Gastrocnemius medialis (tissue), 4 donors: Measurements from ENCODE around the gene RAB44.

Source experiments
- CTCF ChIP-seq, 5 experiments: fragments of 450-650 bp in 3 of 5; fragments of 200-600 bp in 2 of 5; sonication (generic) in 2 of 5; IDR thresholded peaks in 4 of 5; conservative IDR thresholded peaks in 1 of 5; 1 replicate in 4 of 5; 2 replicates in 1 of 5; pipeline ENCODE4 v1.5.1; 2016 to 2019; ENCODE audit warnings: antibody characterized with exemption in 5 of 5, mild to moderate bottlenecking in 3 of 5, moderate library complexity in 3 of 5
- POLR2A ChIP-seq, 2 donors: fragments of 450-650 bp; IDR thresholded peaks; one replicate each; pipeline ENCODE4 v1.6.1; 2017; ENCODE audit warnings: antibody characterized with exemption in 2 of 2, mild to moderate bottlenecking in 2 of 2, moderate library complexity in 2 of 2

DNA sequence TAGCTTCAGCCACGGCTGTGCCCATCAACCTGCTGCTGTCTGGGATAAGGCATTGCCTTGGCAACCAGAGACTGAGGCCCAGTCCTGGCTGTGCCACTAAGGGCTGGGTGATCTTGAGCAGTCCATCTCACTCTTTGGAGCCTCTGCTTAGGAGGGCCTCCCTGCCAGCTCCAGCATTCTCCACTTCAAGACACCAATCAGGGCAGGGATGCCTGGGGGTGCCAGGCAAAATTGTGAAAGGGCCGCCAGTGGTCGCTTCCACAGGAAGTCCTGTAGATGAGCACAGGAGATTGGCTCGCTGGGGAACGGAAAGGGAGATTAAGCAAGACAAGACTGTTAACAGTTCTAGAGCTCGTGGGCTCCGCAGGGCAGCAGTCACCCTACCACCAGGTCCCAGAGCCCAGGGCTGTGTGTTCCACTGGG is at the start of gene RAB44:
- TF ChIP-seq POLR2A (IDR thresholded peaks at IDR 0.05) (no peak), CTCF (IDR thresholded peaks at IDR 0.05 in 4 of 5, conservative IDR thresholded peaks at IDR 0.05 in 1 of 5) (no peak)
